Lower leg skin (tissue), 3 donors: ENCODE measurements around the gene MACROH2A2.

Source experiments
- POLR2A ChIP-seq, 2 donors: fragments of 450-650 bp; IDR thresholded peaks; one replicate each; pipeline ENCODE4 v1.6.1; 2016 to 2017; ENCODE audit warnings: antibody characterized with exemption in 2 of 2, mild to moderate bottlenecking in 1 of 2, moderate library complexity in 1 of 2
- TF ChIP-seq, protein P1 (sequence below), 3 donors: fragments of 450-650 bp; IDR thresholded peaks; one replicate each; pipeline ENCODE4 v1.5.1; 2016; ENCODE audit warnings: antibody characterized with exemption in 3 of 3, mild to moderate bottlenecking in 3 of 3, moderate library complexity in 2 of 3

DNA sequence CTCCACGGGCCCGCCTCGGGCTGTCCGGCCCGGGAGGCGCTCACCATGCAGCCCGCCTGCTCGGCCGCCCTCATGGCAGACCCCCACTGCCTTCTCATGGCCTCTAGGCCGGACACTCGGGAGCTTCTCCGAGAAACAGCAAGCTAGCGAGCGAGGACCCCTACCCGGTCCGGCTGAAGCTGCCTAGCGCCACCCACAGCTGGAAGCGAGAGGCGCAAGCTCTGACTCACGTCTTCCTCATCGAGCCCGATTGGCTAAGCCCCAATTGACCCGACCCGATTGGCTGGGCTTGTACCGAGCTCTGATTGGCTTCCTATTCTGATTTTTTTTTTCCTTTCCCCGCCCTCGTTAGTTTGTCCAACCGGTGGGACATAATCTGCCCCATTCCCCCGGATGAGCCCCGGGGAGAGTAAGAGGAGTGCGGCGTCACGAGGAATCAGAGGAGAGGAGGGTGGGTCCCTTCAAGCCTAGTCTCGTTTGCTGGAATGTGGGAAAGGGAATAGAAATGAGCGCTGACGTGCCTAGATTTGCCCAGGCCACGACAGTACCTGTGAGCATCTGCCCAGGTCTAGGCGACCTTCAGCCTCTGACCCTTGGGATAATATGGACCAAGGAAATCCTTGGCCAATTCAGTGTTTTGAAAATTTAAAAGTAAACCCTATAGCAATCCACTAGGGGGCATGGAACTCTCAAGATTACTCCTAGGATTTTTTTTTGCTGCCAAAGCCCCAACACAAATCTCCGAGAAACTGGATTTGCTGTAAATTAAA lies 94.0 kb downstream of the MACROH2A2 start, which contains the start of gene TYSND1:
- TF ChIP-seq, protein P1, sequence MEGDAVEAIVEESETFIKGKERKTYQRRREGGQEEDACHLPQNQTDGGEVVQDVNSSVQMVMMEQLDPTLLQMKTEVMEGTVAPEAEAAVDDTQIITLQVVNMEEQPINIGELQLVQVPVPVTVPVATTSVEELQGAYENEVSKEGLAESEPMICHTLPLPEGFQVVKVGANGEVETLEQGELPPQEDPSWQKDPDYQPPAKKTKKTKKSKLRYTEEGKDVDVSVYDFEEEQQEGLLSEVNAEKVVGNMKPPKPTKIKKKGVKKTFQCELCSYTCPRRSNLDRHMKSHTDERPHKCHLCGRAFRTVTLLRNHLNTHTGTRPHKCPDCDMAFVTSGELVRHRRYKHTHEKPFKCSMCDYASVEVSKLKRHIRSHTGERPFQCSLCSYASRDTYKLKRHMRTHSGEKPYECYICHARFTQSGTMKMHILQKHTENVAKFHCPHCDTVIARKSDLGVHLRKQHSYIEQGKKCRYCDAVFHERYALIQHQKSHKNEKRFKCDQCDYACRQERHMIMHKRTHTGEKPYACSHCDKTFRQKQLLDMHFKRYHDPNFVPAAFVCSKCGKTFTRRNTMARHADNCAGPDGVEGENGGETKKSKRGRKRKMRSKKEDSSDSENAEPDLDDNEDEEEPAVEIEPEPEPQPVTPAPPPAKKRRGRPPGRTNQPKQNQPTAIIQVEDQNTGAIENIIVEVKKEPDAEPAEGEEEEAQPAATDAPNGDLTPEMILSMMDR (IDR thresholded peaks at IDR 0.05), result peak in 1 of 3 donors; percentile 47
- no peak for TF ChIP-seq POLR2A (IDR thresholded peaks at IDR 0.05)
